Astrocyte of the hippocampus (primary cell): Measurements from ENCODE around the gene TSPAN4.
A peak's percentile ranks its signal among the peaks of the same experiment; 100 is the strongest.

Experiments used
- DNase-seq: peaks from one replicate; pipeline ENCODE4 v3.0.0; 2011; ENCODE audit warnings: low read depth, low spot score

The TSPAN4 gene

GRCh38 chr11:886568-886967 is 43.9 kb downstream of the TSPAN4 start:
- DNase-seq = no peak

- DNase-seq = no peak
These were observed 44.9 kb downstream of the TSPAN4 start for GRCh38 chr11:887589-887988.

GRCh38 chr11:888310-889212 is 45.9 kb downstream of the TSPAN4 start:
- DNase-seq = no peak

GRCh38 chr11:889257-889656 is 46.6 kb downstream of the TSPAN4 start:
- DNase-seq = no peak

- DNase-seq = no peak
These were observed 47.2 kb downstream of the TSPAN4 start for GRCh38 chr11:889687-890475.

GRCh38 chr11:890794-891540 is 48.3 kb downstream of the TSPAN4 start:
- peak; percentile 26 for DNase-seq

- DNase-seq = no peak
These were observed 50.5 kb downstream of the TSPAN4 start for GRCh38 chr11:893008-893654.

GRCh38 chr11:894575-895201 is 52.0 kb downstream of the TSPAN4 start:
- DNase-seq = no peak

- no peak for DNase-seq
These were observed 52.9 kb downstream of the TSPAN4 start for GRCh38 chr11:895331-896110.

GRCh38 chr11:897253-898142 is 54.8 kb downstream of the TSPAN4 start:
- no peak for DNase-seq

GRCh38 chr11:898143-898511 is 55.5 kb downstream of the TSPAN4 start:
- peak; percentile 63 for DNase-seq

- peak; percentile 44 for DNase-seq
These were observed 56.0 kb downstream of the TSPAN4 start for GRCh38 chr11:898540-899190.

- DNase-seq = no peak
These were observed 57.1 kb downstream of the TSPAN4 start for GRCh38 chr11:899724-900123.

GRCh38 chr11:900545-900944 is 57.9 kb downstream of the TSPAN4 start:
- no peak for DNase-seq

GRCh38 chr11:901452-902061 is 58.9 kb downstream of the TSPAN4 start:
- no peak for DNase-seq

- no peak for DNase-seq
These were observed 61.7 kb downstream of the TSPAN4 start for GRCh38 chr11:904380-904779.

- DNase-seq = no peak
These were observed 63.3 kb downstream of the TSPAN4 start for GRCh38 chr11:905952-906351.

GRCh38 chr11:907668-908067 is 65.0 kb downstream of the TSPAN4 start:
- DNase-seq = no peak
